GM23338 (cell line): ENCODE data around the gene TRIM39.

ENCODE experiments used
- CTCF ChIP-seq, 2 experiments: fragments of 200-600 bp in 1 of 2; sonication (generic) in 1 of 2; conservative IDR thresholded peaks; 2 replicates each; pipeline versions ENCODE4 v1.5.1 to v1.6.1; 2016 to 2017; ENCODE audit warnings: antibody characterized with exemption in 2 of 2, low read depth in 2 of 2, mild to moderate bottlenecking in 2 of 2, moderate library complexity in 1 of 2
- ETS1 ChIP-seq: IDR thresholded peaks from 2 replicates; pipeline ENCODE4 v1.6.1; 2016; ENCODE audit warnings: antibody characterized with exemption
- EZH2phosphoT487 ChIP-seq: fragments of 200-600 bp; sonication (generic); IDR thresholded peaks from one replicate; pipeline ENCODE4 v1.8.1; 2018; ENCODE audit warnings: antibody characterized with exemption; ENCODE audit not compliant: unreplicated experiment
- JUNB ChIP-seq: IDR thresholded peaks from one replicate; pipeline ENCODE4 v1.6.1; 2016; ENCODE audit warnings: antibody characterized with exemption; ENCODE audit not compliant: unreplicated experiment
- POLR2AphosphoS5 ChIP-seq: IDR thresholded peaks from 2 replicates; pipeline ENCODE4 v1.6.1; 2016; ENCODE audit warnings: antibody characterized with exemption, low read depth

DNA sequence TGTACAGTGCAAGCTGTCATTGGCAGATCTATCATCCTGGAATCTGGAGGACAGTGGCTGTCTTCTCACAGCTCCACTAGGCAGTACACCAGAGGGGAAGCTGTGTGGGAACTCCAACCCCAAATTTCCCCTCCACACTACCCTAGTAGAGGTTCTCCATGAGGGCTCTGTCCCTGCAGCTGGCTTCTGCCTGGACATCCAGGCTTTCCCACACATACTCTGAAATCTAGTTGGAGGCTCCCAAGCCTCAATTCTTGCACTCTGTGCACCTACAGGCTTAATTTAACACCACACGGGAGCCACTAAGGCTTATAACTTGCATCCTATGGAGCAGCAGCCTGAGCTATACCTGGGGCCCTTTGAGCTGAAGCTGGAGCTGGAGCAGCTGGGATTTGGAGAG lies 43.0 kb upstream of the TRIM39 start:
- TF ChIP-seq CTCF (conservative IDR thresholded peaks at IDR 0.05; ENCODE audit: low read depth in 2 of 2): no peak
- no peak for TF ChIP-seq EZH2phosphoT487
- TF ChIP-seq POLR2AphosphoS5: no peak
- no peak for TF ChIP-seq JUNB
- TF ChIP-seq ETS1: no peak
